ENCODE data around the gene CLSTN2.

Gene CLSTN2

DNA sequence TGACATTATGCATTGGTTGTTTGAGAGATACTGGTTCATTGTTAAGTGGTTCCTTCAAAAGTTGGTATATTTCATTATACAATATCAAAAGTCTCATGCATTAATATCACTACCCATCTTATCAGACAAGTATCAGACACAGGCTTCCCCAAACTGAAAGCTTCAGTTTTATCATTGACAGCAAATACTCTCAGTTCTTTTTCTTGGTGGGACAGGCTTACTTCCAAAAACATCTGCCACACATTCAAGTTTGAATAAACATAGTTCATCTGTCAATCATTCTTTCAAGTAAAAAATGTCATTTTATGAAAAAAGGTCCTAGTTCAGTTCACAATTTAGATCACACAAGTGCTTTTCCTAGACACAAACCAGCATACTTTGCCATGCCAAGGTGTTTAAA, 462.9 kb downstream of the CLSTN2 start:
- peaks cover 9% of the 10 kb centered on the region for H3K4me1 Mint-ChIP-seq
- no peak overlapping the region for H3K4me3 Mint-ChIP-seq
- no peaks in the 10 kb centered on the region for H3K36me3 Mint-ChIP-seq (ENCODE audit: low read depth)
- H3K9me3 Mint-ChIP-seq: no peaks in the 10 kb centered on the region
- H3K27me3 Mint-ChIP-seq (ENCODE audit: low read depth): peaks cover 3% of the 10 kb centered on the region
- TF ChIP-seq, protein P1, sequence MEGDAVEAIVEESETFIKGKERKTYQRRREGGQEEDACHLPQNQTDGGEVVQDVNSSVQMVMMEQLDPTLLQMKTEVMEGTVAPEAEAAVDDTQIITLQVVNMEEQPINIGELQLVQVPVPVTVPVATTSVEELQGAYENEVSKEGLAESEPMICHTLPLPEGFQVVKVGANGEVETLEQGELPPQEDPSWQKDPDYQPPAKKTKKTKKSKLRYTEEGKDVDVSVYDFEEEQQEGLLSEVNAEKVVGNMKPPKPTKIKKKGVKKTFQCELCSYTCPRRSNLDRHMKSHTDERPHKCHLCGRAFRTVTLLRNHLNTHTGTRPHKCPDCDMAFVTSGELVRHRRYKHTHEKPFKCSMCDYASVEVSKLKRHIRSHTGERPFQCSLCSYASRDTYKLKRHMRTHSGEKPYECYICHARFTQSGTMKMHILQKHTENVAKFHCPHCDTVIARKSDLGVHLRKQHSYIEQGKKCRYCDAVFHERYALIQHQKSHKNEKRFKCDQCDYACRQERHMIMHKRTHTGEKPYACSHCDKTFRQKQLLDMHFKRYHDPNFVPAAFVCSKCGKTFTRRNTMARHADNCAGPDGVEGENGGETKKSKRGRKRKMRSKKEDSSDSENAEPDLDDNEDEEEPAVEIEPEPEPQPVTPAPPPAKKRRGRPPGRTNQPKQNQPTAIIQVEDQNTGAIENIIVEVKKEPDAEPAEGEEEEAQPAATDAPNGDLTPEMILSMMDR (IDR thresholded peaks at IDR 0.05; ENCODE audit: unreplicated experiment in 3 of 3): no peak
- H3K27ac Mint-ChIP-seq: no peak overlapping the region

DNA sequence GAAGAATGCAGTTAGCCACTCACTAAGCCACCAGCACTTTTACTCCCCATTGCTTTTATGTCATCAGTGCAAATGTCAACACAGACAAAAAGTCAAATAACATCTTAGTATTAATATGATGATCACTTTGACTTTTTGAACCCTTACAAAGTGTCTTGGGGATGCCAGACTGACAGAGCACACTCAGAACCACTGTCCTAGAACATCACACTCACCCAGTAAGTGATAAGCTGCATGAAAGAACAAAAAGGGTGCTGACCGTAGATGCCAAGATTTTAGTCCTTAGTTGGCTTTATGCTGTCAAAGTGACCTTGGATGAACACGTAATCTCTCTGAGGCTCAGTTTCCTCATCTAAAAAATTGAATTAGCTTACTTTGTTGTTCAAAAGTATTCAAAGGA, 463.4 kb downstream of the CLSTN2 start:
- no peaks in the 10 kb centered on the region for H3K36me3 Mint-ChIP-seq (ENCODE audit: low read depth)
- no peak overlapping the region for H3K27ac Mint-ChIP-seq
- H3K27me3 Mint-ChIP-seq (ENCODE audit: low read depth): peaks cover 3% of the 10 kb centered on the region
- H3K4me1 Mint-ChIP-seq: peaks cover 14% of the 10 kb centered on the region
- TF ChIP-seq, protein P1 (IDR thresholded peaks at IDR 0.05; ENCODE audit: unreplicated experiment in 3 of 3): no peak
- H3K9me3 Mint-ChIP-seq: no peaks in the 10 kb centered on the region
- H3K4me3 Mint-ChIP-seq: no peak overlapping the region

DNA sequence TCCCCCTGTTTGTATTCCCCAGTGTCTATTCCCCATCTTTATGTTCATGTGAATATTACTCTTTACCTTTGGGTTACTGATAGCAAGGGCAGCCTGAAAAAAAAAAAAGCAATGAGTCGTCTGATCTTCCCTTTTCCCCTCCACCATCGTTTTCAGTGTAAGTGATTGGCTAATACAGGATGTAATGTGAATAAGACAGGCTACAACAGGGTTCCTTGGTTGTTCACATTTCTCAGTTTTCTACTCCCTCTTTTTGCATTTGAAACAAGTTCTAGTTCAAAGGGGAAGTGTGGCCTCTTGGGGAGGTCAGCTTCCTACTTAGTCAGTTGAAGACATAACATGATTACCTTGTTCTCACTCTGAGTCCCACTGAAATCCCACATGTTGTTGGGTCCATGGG, 464.9 kb downstream of the CLSTN2 start:
- H3K27me3 Mint-ChIP-seq (ENCODE audit: low read depth): no peaks in the 10 kb centered on the region
- no peaks in the 10 kb centered on the region for H3K36me3 Mint-ChIP-seq (ENCODE audit: low read depth)
- no peak overlapping the region for H3K27ac Mint-ChIP-seq
- TF ChIP-seq, protein P1 (IDR thresholded peaks at IDR 0.05; ENCODE audit: unreplicated experiment in 3 of 3): no peak
- no peak overlapping the region for H3K4me3 Mint-ChIP-seq
- H3K9me3 Mint-ChIP-seq: no peaks in the 10 kb centered on the region
- H3K4me1 Mint-ChIP-seq: peaks cover 14% of the 10 kb centered on the region

DNA sequence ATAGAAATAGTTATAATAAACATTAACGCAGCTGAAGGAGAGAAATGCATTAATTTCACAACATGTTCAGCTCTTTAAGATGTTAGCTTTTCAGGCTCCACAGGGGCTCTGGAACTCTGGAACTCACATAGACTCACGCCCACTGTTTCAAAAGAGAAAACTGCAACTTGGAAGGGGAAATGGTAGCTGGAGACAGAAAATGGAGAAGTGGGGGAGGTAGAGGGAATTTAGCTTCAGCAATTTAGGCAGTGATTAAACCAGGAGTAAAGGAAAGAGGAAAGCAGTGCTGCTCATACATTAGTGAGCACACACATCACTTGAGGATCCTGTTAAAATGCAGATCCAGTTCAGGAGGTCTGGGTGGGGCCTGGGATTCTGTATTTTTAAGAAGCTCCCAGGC, 468.1 kb downstream of the CLSTN2 start:
- Mint-ChIP-seq H3K4me1 (peaks cover 5% of the 10 kb centered on the region), H3K4me3 (no peak overlapping the region), H3K27me3 (ENCODE audit: low read depth) (no peaks in the 10 kb centered on the region), H3K9me3 (peaks cover 4% of the 10 kb centered on the region), H3K36me3 (ENCODE audit: low read depth) (no peaks in the 10 kb centered on the region), H3K27ac (no peak overlapping the region)
- TF ChIP-seq, protein P1 (IDR thresholded peaks at IDR 0.05; ENCODE audit: unreplicated experiment in 3 of 3): no peak

DNA sequence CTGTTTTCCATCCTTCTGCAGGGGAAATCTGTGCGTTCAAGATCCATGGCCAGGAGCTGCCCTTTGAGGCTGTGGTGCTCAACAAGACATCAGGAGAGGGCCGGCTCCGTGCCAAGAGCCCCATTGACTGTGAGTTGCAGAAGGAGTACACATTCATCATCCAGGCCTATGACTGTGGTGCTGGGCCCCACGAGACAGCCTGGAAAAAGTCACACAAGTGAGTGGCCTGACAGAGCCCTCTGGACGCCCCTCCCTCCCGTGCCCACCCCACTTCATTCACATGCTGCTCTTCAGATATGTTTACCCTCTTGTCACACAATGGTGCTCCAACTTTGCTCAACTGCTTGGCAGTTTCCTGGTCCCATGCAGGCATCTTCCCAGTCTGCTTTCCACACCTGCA, 468.6 kb downstream of the CLSTN2 start:
- peaks cover 5% of the 10 kb centered on the region for H3K9me3 Mint-ChIP-seq
- H3K27me3 Mint-ChIP-seq (ENCODE audit: low read depth): no peaks in the 10 kb centered on the region
- H3K36me3 Mint-ChIP-seq (ENCODE audit: low read depth): no peaks in the 10 kb centered on the region
- H3K4me1 Mint-ChIP-seq: peaks cover 5% of the 10 kb centered on the region
- no peak overlapping the region for H3K27ac Mint-ChIP-seq
- TF ChIP-seq, protein P1 (IDR thresholded peaks at IDR 0.05; ENCODE audit: unreplicated experiment in 3 of 3): no peak
- H3K4me3 Mint-ChIP-seq: no peak overlapping the region

DNA sequence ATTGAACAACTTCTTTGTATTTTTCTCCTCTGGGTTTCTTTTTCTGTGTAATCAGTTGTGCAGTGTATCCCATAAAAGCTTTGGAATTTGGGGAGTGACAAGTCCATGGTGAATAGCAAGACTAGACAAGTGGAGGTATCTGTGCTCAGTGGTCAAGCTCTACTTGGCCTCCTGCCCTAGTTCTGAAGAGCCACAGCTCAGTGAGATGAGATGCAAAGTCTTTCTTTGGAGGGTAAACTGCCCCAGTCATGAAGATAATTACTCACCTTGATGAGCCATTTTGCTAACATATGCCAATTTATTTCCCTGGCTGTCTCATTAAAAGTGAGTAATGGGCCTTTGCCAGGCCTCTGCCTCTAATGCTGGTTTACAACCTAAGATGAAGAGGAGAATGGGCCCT, 471.7 kb downstream of the CLSTN2 start:
- Mint-ChIP-seq H3K4me1 (peaks cover 5% of the 10 kb centered on the region), H3K36me3 (ENCODE audit: low read depth) (no peaks in the 10 kb centered on the region), H3K27ac (no peak overlapping the region), H3K27me3 (ENCODE audit: low read depth) (no peaks in the 10 kb centered on the region), H3K9me3 (peaks cover 18% of the 10 kb centered on the region), H3K4me3 (no peak overlapping the region)
- TF ChIP-seq, protein P1 (IDR thresholded peaks at IDR 0.05; ENCODE audit: unreplicated experiment in 3 of 3): no peak
